K562 (cell line): ENCODE measurements around the gene IARS2. TPM values are rescaled to one million over a fixed set of nuclear protein-coding genes. Genes with fewer than 3 reads are reported as not detected.

Experiments used
- ATAC-seq: fragments of 200-7000 bp; cut with Tn5 transposase; 3 replicates; pipeline ENCODE4 v1.9.1; 2020; ENCODE audit warnings: moderate library complexity
- BruUV-seq: library from RNA; stranded (reverse); fragments of 400-500 nt; replicated peaks from 2 replicates; lab custom pipeline; 2021; lab: Mats Ljungman, UMichigan
- CTCF ChIA-PET: fragments of 300-600 bp; formaldehyde crosslinking; extraction: SDS; loops from one replicate; lab custom pipeline; 2021; ENCODE audit warnings: low intra/inter-chr PET ratio; lab: Yijun Ruan, JAX
- POLR2A ChIA-PET: fragments of 300-600, 350-650 bp; sonication (Branson Sonifier 250); formaldehyde crosslinking; extraction: SDS; loops from one replicate; lab custom pipeline; 2021; ENCODE audit warnings: antibody characterized with exemption, inconsistent platforms; lab: Yijun Ruan, JAX
- DNase-seq, 4 experiments: peaks; one replicate each; pipeline versions ENCODE4 v3.0.0 to v3.0.0-alpha.2; 2011 to 2018; ENCODE audit warnings: low spot score in 3 of 4, mixed read lengths in 3 of 4; ENCODE audit errors: extremely low read depth in 1 of 4
- FAIRE-seq: peaks from 2 replicates; lab custom pipeline; 2011; peaks lifted over from hg19 to GRCh38; lab: Jason Lieb, UNC
- H2AFZ ChIP-seq: 2 replicates; pipeline ENCODE4 v1.6.0; 2011; ENCODE audit warnings: low read depth, low read length, control low read depth, inconsistent platforms
- H3K27ac ChIP-seq: fragments of 200-600 bp; 3 replicates; pipeline ENCODE4 v1.8.0; 2011; ENCODE audit warnings: low read depth, mild to moderate bottlenecking, control low read depth, inconsistent platforms, low read length, moderate library complexity, mixed read lengths; ENCODE audit errors: extremely low read depth
- H3K27me3 ChIP-seq, 2 experiments: fragments of 300-600 bp in 1 of 2; 2 replicates in 1 of 2; 3 replicates in 1 of 2; pipeline versions ENCODE4 v1.6.0 to v1.8.0; 2011; ENCODE audit warnings: inconsistent platforms in 2 of 2, low read length in 2 of 2, mild to moderate bottlenecking in 1 of 2, mixed read lengths in 1 of 2, moderate library complexity in 1 of 2; ENCODE audit not compliant: control insufficient read depth in 2 of 2, insufficient read depth in 2 of 2
- H3K36me3 ChIP-seq: fragments of 300-600 bp; 3 replicates; pipeline ENCODE4 v1.8.0; 2011; ENCODE audit warnings: mild to moderate bottlenecking, low read length, inconsistent platforms; ENCODE audit not compliant: control insufficient read depth, insufficient read depth
- H3K4me1 ChIP-seq, 2 experiments: fragments of 200-600 bp in 1 of 2; replicated peaks in 1 of 2; 2 replicates in 1 of 2; 3 replicates in 1 of 2; pipeline versions ENCODE4 v1.5.1 to v1.8.0; 2011; ENCODE audit warnings: inconsistent platforms in 2 of 2, low read length in 2 of 2, mild to moderate bottlenecking in 1 of 2, mixed read lengths in 1 of 2, moderate library complexity in 1 of 2; ENCODE audit not compliant: control insufficient read depth in 2 of 2, insufficient read depth in 2 of 2
- H3K4me2 ChIP-seq: 2 replicates; pipeline ENCODE4 v1.6.1; 2011; ENCODE audit warnings: low read length, control low read depth, inconsistent platforms, mixed read lengths; ENCODE audit not compliant: insufficient read depth
- H3K4me3 ChIP-seq: fragments of 200-600 bp; sonication (generic), shearing (Covaris generic); 2 replicates; pipeline ENCODE4 v1.5.1; 2016; ENCODE audit warnings: control low read depth, inconsistent platforms
- H3K79me2 ChIP-seq: fragments of 200-600 bp; 3 replicates; pipeline ENCODE4 v1.8.0; 2011; ENCODE audit warnings: low read length, inconsistent platforms; ENCODE audit not compliant: control insufficient read depth, insufficient read depth
- H3K9ac ChIP-seq, 2 experiments: 2 replicates each; pipeline versions ENCODE4 v1.6.0 to v1.6.1; 2011; ENCODE audit warnings: low read depth in 2 of 2, low read length in 2 of 2, control low read depth in 1 of 2, inconsistent platforms in 1 of 2, mild to moderate bottlenecking in 1 of 2, mixed read lengths in 1 of 2; ENCODE audit not compliant: insufficient read depth in 1 of 2
- H3K9me1 ChIP-seq: one replicate; pipeline ENCODE4 v1.6.0; 2011; ENCODE audit warnings: inconsistent platforms, mild to moderate bottlenecking, low read length, moderate library complexity; ENCODE audit not compliant: control insufficient read depth, insufficient read depth
- H3K9me3 ChIP-seq: replicated peaks from 2 replicates; pipeline ENCODE4 v1.5.1; 2011; ENCODE audit warnings: low read depth, low read length, inconsistent platforms; ENCODE audit not compliant: control insufficient read depth, insufficient read depth
- H4K20me1 ChIP-seq: replicated peaks from 2 replicates; pipeline ENCODE4 v1.6.1; 2011; ENCODE audit warnings: low read length, inconsistent platforms, mixed read lengths; ENCODE audit not compliant: control insufficient read depth, insufficient read depth
- ARHGAP35 ChIP-seq: fragments of 450-650 bp; IDR thresholded peaks from 2 replicates; pipeline ENCODE4 v1.6.1; 2018; ENCODE audit not compliant: partially characterized antibody
- ARID1B ChIP-seq: fragments of 450-650 bp; IDR thresholded peaks from 2 replicates; pipeline ENCODE4 v1.6.1; 2016; ENCODE audit warnings: antibody characterized with exemption, mild to moderate bottlenecking, inconsistent platforms
- CCAR2 ChIP-seq: fragments of 200-400 bp; formaldehyde crosslinking; IDR thresholded peaks from 2 replicates; pipeline ENCODE4 v1.6.1; 2017; ENCODE audit warnings: mild to moderate bottlenecking, low read depth, low read length
- EP400 ChIP-seq: fragments of 450-650 bp; IDR thresholded peaks from 2 replicates; pipeline ENCODE4 v1.6.1; 2017; ENCODE audit warnings: antibody characterized with exemption, mild to moderate bottlenecking, moderate library complexity
- FOXM1 ChIP-seq, 2 experiments: fragments of 450-650 bp in 1 of 2; sonication (generic) in 1 of 2; formaldehyde crosslinking in 1 of 2; IDR thresholded peaks; 2 replicates each; pipeline versions ENCODE4 v1.6.1 to v1.9.0; 2017 to 2022; ENCODE audit warnings: low read depth in 2 of 2, mild to moderate bottlenecking in 2 of 2, missing genetic modification reagents in 1 of 2, moderate library complexity in 1 of 2
- GABPA ChIP-seq: fragments of 200-800 bp; sonication (Bioruptor generic); conservative IDR thresholded peaks from 2 replicates; pipeline ENCODE4 v1.6.1; 2016; ENCODE audit warnings: low read depth, missing genetic modification characterization, missing compliant biosample characterization
- NCOR1 ChIP-seq: fragments of 450-650 bp; IDR thresholded peaks from 2 replicates; pipeline ENCODE4 v1.6.1; 2016; ENCODE audit warnings: mild to moderate bottlenecking, moderate library complexity
- PCBP2 ChIP-seq: fragments of 200-400 bp; formaldehyde crosslinking; IDR thresholded peaks from 2 replicates; pipeline ENCODE4 v1.6.1; 2018; ENCODE audit warnings: low read length, low read depth, mild to moderate bottlenecking, moderate library complexity; ENCODE audit not compliant: poor library complexity, severe bottlenecking
- TCF3 ChIP-seq: sonication (generic); formaldehyde crosslinking; IDR thresholded peaks from 2 replicates; pipeline ENCODE4 v1.4.0; 2020; ENCODE audit warnings: mild to moderate bottlenecking, missing genetic modification reagents
- ZFP36 ChIP-seq: fragments of 150-350 bp; IDR thresholded peaks from 2 replicates; pipeline ENCODE4 v1.6.1; 2018; ENCODE audit warnings: low read length, low read depth; ENCODE audit not compliant: partially characterized antibody
- ZNF274 ChIP-seq: IDR thresholded peaks from 2 replicates; pipeline ENCODE4 v1.6.1; 2011; ENCODE audit warnings: low read depth, mild to moderate bottlenecking, low read length, moderate library complexity, borderline replicate concordance
- WGBS: fragments of 100-300 bp; shearing (Covaris generic); methylation state at CpG from one replicate; pipeline ENCODE4 v1.1.6; 2016; ENCODE audit warnings: low coverage, mixed read lengths; ENCODE audit not compliant: insufficient coverage; ENCODE audit errors: missing lambda C conversion rate; 5-methylcytosine and 5-hydroxymethylcytosine counted together
- in situ Hi-C: fragments of 300-500 bp; cut with MboI; formaldehyde crosslinking; loops from 4 replicates; pipeline ENCODE4 v1.15.0; 2018; ENCODE audit warnings: inconsistent platforms, mixed read lengths
- intact Hi-C: fragments of 100-400 bp; cut with micrococcal nuclease; formaldehyde crosslinking; loops from 2 replicates; pipeline ENCODE4 v1.14.2; 2022
- polyA plus RNA-seq, 8 experiments: library from polyadenylated mRNA; depleted of rRNA in 4 of 8; stranded (reverse) in 5 of 8; unstranded in 3 of 8; fragments of >200 nt; fragmentation: Nextera tagmentation in 2 of 8; fragmentation: Illumina TruSeq in 1 of 8; extraction: Ambion mirVana in 2 of 8; extraction: Trizol in 1 of 8; gene quantifications; 2 replicates each; pipeline versions ENCODE4 v1.2.1 to v1.2.3, GENCODE V29; 2011 to 2014; ENCODE audit warnings: inconsistent platforms in 1 of 8, missing spikeins in 1 of 8
- total RNA-seq, 7 experiments: library from RNA; depleted of rRNA in 6 of 7; stranded (reverse); fragments of >200 nt in 6 of 7; fragmentation: Illumina TruSeq in 2 of 7; extraction: Trizol in 2 of 7; gene quantifications; 2 replicates each; pipeline versions ENCODE4 v1.2.1 to v1.2.3, GENCODE V29; 2011 to 2021; ENCODE audit warnings: low replicate concordance in 1 of 7
- TF ChIP-seq, protein P1 (sequence below): fragments of 250-450 bp; sonication (Bioruptor Pico); IDR thresholded peaks from 2 replicates; pipeline ENCODE4 v1.6.1; 2021; ENCODE audit warnings: mild to moderate bottlenecking
- TF ChIP-seq, protein P2 (sequence below): fragments of 450-650 bp; formaldehyde crosslinking; IDR thresholded peaks from 2 replicates; pipeline ENCODE4 v1.4.0; 2020; ENCODE audit warnings: mild to moderate bottlenecking, moderate library complexity
- TF ChIP-seq, protein P3 (sequence below): fragments of 250-450 bp; sonication (Bioruptor Pico); IDR thresholded peaks from 2 replicates; pipeline ENCODE4 v1.4.0; 2020; ENCODE audit warnings: mild to moderate bottlenecking
- TF ChIP-seq, protein P4 (sequence below): sonication (generic); formaldehyde crosslinking; IDR thresholded peaks from 2 replicates; pipeline ENCODE4 v1.8.1; 2023; ENCODE audit warnings: mild to moderate bottlenecking, missing genetic modification reagents

IARS2 gene
- total and polyA plus RNA-seq, 9 of the 15 experiments (the other 6 are each of a cell fraction or from before 2014, with no cell fraction given), result 39.6 to 127 (median 93.8) TPM

DNA sequence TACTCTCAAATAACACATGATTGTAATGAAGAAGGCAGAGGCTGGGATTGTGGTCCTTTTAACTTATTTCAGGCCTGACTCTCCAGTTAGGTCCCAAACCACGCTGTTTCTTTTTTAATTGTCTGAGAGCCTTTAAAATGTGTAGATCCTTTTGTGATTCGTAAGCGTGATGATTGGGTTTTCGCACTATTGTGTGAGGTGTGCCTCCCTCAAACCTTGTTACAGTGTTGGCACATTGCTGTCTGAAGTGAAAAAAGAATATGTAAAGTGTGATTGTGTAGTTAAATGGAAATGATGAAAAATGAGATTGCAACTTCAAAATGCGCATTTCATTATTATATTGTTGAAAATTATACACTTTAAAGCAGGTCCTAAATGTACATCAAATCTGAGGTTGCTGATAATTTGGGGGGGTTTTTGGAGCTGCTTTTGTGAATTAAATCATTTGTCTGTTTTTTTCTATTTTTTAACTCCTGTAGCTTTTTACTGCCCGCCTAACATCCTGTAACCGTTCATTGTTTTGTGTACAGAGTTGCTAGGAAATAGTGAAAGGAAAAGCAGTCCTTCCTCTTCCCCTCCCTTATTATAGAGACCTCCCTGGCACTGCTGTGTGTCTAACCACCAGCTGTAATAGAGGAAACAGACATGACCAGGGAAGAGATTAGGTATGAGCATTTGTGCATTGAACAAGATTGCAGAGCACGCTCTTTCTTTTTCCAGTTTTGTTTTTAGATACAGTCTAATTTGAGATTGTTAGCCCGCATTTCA lies 43.3 kb downstream of the IARS2 start:
- intact Hi-C loops, result no loop called here
- ATAC-seq (no peak), FAIRE-seq (no peak), DNase-seq (no peak)
- CTCF ChIA-PET, result no interaction called here
- in situ Hi-C loops, result no loop called here
- no peak overlapping the region for H3K27ac ChIP-seq
- POLR2A ChIA-PET, result interaction anchor here (0.5 kb wide), 1 partner anchor 9 kb away, joined by 4 read pairs; no protein-coding TSS in a partner anchor
- no peak overlapping the region for H3K4me2 ChIP-seq
- no peak overlapping the region for H2AFZ ChIP-seq
- no peaks in the 10 kb centered on the region for H3K79me2 ChIP-seq
- H3K27me3 ChIP-seq, result no peaks in the 10 kb centered on the region
- no peak overlapping the region for H3K9ac ChIP-seq
- 95% methylated on average over 9 of the region's 9 CpGs for WGBS
- no peaks in the 10 kb centered on the region for H3K4me1 ChIP-seq
- no peak overlapping the region for H3K4me3 ChIP-seq
- no peaks in the 10 kb centered on the region for H3K9me1 ChIP-seq
- no peaks in the 10 kb centered on the region for H4K20me1 ChIP-seq
- no TSS peak for BruUV-seq
- no peaks in the 10 kb centered on the region for H3K9me3 ChIP-seq
- H3K36me3 ChIP-seq, result peaks cover 86% of the 10 kb centered on the region
- TF ChIP-seq ZNF274 (no peak), GABPA (tag) (no peak), ARHGAP35 (no peak), ARID1B (no peak), FOXM1 (IDR thresholded peaks at IDR 0.05; ENCODE audit: low read depth) (no peak), FOXM1 (CRISPR knock-in tag; IDR thresholded peaks at IDR 0.05; ENCODE audit: low read depth) (no peak), ZFP36 (no peak), EP400 (no peak), TCF3 (CRISPR knock-in tag) (no peak), PCBP2 (no peak), CCAR2 (no peak), NCOR1 (no peak)
- TF ChIP-seq, protein P1, sequence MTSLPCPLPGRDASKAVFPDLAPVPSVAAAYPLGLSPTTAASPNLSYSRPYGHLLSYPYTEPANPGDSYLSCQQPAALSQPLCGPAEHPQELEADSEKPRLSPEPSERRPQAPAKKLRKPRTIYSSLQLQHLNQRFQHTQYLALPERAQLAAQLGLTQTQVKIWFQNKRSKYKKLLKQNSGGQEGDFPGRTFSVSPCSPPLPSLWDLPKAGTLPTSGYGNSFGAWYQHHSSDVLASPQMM (CRISPR knock-in tag), result no peak
- TF ChIP-seq, protein P2, sequence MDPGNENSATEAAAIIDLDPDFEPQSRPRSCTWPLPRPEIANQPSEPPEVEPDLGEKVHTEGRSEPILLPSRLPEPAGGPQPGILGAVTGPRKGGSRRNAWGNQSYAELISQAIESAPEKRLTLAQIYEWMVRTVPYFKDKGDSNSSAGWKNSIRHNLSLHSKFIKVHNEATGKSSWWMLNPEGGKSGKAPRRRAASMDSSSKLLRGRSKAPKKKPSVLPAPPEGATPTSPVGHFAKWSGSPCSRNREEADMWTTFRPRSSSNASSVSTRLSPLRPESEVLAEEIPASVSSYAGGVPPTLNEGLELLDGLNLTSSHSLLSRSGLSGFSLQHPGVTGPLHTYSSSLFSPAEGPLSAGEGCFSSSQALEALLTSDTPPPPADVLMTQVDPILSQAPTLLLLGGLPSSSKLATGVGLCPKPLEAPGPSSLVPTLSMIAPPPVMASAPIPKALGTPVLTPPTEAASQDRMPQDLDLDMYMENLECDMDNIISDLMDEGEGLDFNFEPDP, result no peak
- TF ChIP-seq, protein P3, sequence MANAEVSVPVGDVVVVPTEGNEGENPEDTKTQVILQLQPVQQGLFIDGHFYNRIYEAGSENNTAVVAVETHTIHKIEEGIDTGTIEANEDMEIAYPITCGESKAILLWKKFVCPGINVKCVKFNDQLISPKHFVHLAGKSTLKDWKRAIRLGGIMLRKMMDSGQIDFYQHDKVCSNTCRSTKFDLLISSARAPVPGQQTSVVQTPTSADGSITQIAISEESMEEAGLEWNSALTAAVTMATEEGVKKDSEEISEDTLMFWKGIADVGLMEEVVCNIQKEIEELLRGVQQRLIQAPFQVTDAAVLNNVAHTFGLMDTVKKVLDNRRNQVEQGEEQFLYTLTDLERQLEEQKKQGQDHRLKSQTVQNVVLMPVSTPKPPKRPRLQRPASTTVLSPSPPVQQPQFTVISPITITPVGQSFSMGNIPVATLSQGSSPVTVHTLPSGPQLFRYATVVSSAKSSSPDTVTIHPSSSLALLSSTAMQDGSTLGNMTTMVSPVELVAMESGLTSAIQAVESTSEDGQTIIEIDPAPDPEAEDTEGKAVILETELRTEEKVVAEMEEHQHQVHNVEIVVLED (CRISPR knock-in tag), result no peak
- TF ChIP-seq, protein P4, sequence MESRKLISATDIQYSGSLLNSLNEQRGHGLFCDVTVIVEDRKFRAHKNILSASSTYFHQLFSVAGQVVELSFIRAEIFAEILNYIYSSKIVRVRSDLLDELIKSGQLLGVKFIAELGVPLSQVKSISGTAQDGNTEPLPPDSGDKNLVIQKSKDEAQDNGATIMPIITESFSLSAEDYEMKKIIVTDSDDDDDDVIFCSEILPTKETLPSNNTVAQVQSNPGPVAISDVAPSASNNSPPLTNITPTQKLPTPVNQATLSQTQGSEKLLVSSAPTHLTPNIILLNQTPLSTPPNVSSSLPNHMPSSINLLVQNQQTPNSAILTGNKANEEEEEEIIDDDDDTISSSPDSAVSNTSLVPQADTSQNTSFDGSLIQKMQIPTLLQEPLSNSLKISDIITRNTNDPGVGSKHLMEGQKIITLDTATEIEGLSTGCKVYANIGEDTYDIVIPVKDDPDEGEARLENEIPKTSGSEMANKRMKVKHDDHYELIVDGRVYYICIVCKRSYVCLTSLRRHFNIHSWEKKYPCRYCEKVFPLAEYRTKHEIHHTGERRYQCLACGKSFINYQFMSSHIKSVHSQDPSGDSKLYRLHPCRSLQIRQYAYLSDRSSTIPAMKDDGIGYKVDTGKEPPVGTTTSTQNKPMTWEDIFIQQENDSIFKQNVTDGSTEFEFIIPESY, result no peak
